IMR-90 (cell line): Measurements from ENCODE around the gene GMNN.

ENCODE experiments used
- BHLHE40 ChIP-seq: fragments of 150-350 bp; IDR thresholded peaks from 2 replicates; pipeline ENCODE4 v1.6.1; 2016; ENCODE audit warnings: mild to moderate bottlenecking, low read depth, low read length
- CEBPB ChIP-seq: IDR thresholded peaks from 2 replicates; pipeline ENCODE4 v1.6.1; 2012; ENCODE audit warnings: low read depth, low read length, improper control_type of control experiment
- CTCF ChIP-seq: conservative IDR thresholded peaks from 2 replicates; pipeline ENCODE4 v1.5.1; 2012; ENCODE audit warnings: mild to moderate bottlenecking, low read depth, low read length, improper control_type of control experiment
- ELK1 ChIP-seq: fragments of 150-350 bp; IDR thresholded peaks from 2 replicates; pipeline ENCODE4 v1.6.1; 2016; ENCODE audit warnings: low read depth, mild to moderate bottlenecking, low read length, moderate library complexity, borderline replicate concordance
- FOS ChIP-seq: fragments of 150-350 bp; IDR thresholded peaks from 2 replicates; pipeline ENCODE4 v1.6.1; 2016; ENCODE audit warnings: low read depth, low read length
- MAFK ChIP-seq: IDR thresholded peaks from 2 replicates; pipeline ENCODE4 v1.6.1; 2012; ENCODE audit warnings: low read depth, low read length, improper control_type of control experiment
- POLR2A ChIP-seq: IDR thresholded peaks from 2 replicates; pipeline ENCODE4 v1.6.1; 2012; ENCODE audit warnings: mild to moderate bottlenecking, low read depth, low read length
- RAD21 ChIP-seq: IDR thresholded peaks from 2 replicates; pipeline ENCODE4 v1.6.1; 2012; ENCODE audit warnings: low read length, improper control_type of control experiment
- RFX5 ChIP-seq: IDR thresholded peaks from 2 replicates; pipeline ENCODE4 v1.8.0; 2012; ENCODE audit warnings: low read depth, mild to moderate bottlenecking, low read length, moderate library complexity
- USF2 ChIP-seq: fragments of 150-350 bp; IDR thresholded peaks from 2 replicates; pipeline ENCODE4 v1.6.1; 2017; ENCODE audit warnings: mild to moderate bottlenecking, antibody characterized with exemption, low read length, low read depth

GRCh38 chr6:24743265-24743943, 31.3 kb upstream of the GMNN start:
- no peak for TF ChIP-seq CTCF
- TF ChIP-seq USF2: no peak
- peak; percentile 61; the same call in 1 of the 2 replicates for TF ChIP-seq CEBPB
- TF ChIP-seq POLR2A: no peak; the same call in 1 of the 2 replicates
- TF ChIP-seq FOS: peak; percentile 93
- no peak for TF ChIP-seq ELK1
- TF ChIP-seq RAD21: no peak; the same call in 1 of the 2 replicates
- no peak for TF ChIP-seq RFX5
- peak; percentile 62 for TF ChIP-seq MAFK
- TF ChIP-seq BHLHE40: no peak
